Stimulated activated CD4-positive, alpha-beta T cell treated with anti-CD3 and anti-CD28 coated beads, Interleukin-4, amount 100 ng/mL, for 4 hours (primary cell): ENCODE measurements around the gene RCSD1.

Experiments used
- DNase-seq, 2 experiments: peaks; one replicate each; pipeline ENCODE4 v3.0.0-alpha.2; 2020

The RCSD1 gene

GRCh38 chr1:167750641-167751040 lies 120.6 kb downstream of the RCSD1 start:
- DNase-seq, result no peak

GRCh38 chr1:167751676-167752075 lies 121.6 kb downstream of the RCSD1 start:
- DNase-seq, result no peak

- no peak for DNase-seq
These were observed 122.4 kb downstream of the RCSD1 start for GRCh38 chr1:167752219-167752985.

- DNase-seq, result no peak
These were observed 125.6 kb downstream of the RCSD1 start for GRCh38 chr1:167755654-167756053.
